Panc1 (cell line): ENCODE data around the gene ADAMTS15.

Source experiments
- POLR2AphosphoS5 ChIP-seq: IDR thresholded peaks from 2 replicates; pipeline ENCODE4 v1.6.1; 2012; ENCODE audit warnings: mild to moderate bottlenecking, low read depth, low read length, moderate library complexity
- SIN3A ChIP-seq: IDR thresholded peaks from 2 replicates; pipeline ENCODE4 v1.6.1; 2012; ENCODE audit warnings: low read depth, mild to moderate bottlenecking, low read length, moderate library complexity, borderline replicate concordance; ENCODE audit not compliant: insufficient read depth
- TCF7L2 ChIP-seq: IDR thresholded peaks from 2 replicates; pipeline ENCODE4 v1.6.1; 2011; ENCODE audit warnings: mild to moderate bottlenecking, low read depth, low read length, inconsistent platforms
- TF ChIP-seq, protein P1 (sequence below): fragments of 450-650 bp; IDR thresholded peaks from 2 replicates; pipeline ENCODE4 v1.5.1; 2017; ENCODE audit warnings: mild to moderate bottlenecking
- TF ChIP-seq, protein P2 (sequence below), 2 experiments: IDR thresholded peaks; 2 replicates each; pipeline ENCODE4 v1.6.1; 2011 to 2012; ENCODE audit warnings: low read depth in 2 of 2, control low read depth in 1 of 2, low read length in 1 of 2, mild to moderate bottlenecking in 1 of 2, moderate library complexity in 1 of 2; ENCODE audit not compliant: insufficient read depth in 1 of 2

DNA sequence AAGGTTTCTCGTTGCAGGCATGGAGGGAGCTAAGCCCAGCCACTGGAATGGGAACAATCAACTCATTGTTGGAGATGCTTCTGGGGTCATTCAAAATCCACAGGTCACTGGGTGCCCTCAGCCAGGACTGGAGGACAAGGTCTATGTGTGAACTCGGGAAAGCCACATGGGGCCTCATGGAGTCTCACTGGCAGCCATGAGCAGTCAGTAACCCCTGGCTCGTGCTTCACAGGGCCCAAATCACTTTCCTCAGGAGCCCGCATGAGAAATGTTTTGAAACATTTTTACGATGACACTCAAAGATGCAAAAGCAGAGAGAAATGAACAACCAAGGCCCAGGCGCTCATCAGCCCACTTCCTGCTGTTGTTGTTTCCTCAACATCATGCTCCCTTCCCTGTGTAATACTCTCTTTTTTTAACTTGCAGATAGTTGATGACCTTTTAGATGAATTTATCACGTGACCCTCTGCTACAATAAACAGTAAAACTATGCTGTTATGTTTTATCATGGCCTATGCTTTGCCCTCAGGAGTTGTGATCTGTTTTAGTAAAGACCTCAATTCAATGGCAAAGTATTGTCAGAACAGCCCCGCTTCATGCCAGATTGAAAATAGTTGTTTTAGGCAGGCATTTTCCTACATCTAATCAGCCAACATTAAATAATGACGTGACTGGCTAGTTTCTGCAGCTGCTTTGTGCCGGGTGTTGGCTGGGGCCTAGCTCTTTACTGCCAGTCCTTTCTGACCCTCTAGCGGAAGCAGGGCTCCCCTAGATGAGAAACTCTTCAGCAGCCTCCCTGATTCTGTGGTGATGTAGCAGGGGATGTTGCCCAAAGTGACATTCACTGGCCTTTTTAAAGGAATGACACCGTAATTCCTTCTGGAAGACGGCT lies 39.7 kb downstream of the ADAMTS15 start:
- TF ChIP-seq, protein P1, sequence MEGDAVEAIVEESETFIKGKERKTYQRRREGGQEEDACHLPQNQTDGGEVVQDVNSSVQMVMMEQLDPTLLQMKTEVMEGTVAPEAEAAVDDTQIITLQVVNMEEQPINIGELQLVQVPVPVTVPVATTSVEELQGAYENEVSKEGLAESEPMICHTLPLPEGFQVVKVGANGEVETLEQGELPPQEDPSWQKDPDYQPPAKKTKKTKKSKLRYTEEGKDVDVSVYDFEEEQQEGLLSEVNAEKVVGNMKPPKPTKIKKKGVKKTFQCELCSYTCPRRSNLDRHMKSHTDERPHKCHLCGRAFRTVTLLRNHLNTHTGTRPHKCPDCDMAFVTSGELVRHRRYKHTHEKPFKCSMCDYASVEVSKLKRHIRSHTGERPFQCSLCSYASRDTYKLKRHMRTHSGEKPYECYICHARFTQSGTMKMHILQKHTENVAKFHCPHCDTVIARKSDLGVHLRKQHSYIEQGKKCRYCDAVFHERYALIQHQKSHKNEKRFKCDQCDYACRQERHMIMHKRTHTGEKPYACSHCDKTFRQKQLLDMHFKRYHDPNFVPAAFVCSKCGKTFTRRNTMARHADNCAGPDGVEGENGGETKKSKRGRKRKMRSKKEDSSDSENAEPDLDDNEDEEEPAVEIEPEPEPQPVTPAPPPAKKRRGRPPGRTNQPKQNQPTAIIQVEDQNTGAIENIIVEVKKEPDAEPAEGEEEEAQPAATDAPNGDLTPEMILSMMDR: no peak
- TF ChIP-seq POLR2AphosphoS5 (no peak), TCF7L2 (no peak), SIN3A (no peak)
- TF ChIP-seq, protein P2, sequence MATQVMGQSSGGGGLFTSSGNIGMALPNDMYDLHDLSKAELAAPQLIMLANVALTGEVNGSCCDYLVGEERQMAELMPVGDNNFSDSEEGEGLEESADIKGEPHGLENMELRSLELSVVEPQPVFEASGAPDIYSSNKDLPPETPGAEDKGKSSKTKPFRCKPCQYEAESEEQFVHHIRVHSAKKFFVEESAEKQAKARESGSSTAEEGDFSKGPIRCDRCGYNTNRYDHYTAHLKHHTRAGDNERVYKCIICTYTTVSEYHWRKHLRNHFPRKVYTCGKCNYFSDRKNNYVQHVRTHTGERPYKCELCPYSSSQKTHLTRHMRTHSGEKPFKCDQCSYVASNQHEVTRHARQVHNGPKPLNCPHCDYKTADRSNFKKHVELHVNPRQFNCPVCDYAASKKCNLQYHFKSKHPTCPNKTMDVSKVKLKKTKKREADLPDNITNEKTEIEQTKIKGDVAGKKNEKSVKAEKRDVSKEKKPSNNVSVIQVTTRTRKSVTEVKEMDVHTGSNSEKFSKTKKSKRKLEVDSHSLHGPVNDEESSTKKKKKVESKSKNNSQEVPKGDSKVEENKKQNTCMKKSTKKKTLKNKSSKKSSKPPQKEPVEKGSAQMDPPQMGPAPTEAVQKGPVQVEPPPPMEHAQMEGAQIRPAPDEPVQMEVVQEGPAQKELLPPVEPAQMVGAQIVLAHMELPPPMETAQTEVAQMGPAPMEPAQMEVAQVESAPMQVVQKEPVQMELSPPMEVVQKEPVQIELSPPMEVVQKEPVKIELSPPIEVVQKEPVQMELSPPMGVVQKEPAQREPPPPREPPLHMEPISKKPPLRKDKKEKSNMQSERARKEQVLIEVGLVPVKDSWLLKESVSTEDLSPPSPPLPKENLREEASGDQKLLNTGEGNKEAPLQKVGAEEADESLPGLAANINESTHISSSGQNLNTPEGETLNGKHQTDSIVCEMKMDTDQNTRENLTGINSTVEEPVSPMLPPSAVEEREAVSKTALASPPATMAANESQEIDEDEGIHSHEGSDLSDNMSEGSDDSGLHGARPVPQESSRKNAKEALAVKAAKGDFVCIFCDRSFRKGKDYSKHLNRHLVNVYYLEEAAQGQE (IDR thresholded peaks at IDR 0.05; ENCODE audit: insufficient read depth in 1 of 2, low read depth in 2 of 2, low read length in 1 of 2): no peak
